Ishikawa (cell line): ENCODE data around the gene ANKRD31.

ENCODE experiments used
- CEBPB ChIP-seq: IDR thresholded peaks from 2 replicates; pipeline ENCODE4 v1.6.1; 2012
- CREB1 ChIP-seq: IDR thresholded peaks from 2 replicates; pipeline ENCODE4 v1.6.1; 2012; ENCODE audit warnings: low read depth
- EGR1 ChIP-seq: IDR thresholded peaks from 2 replicates; pipeline ENCODE4 v1.6.1; 2012
- EP300 ChIP-seq: IDR thresholded peaks from 2 replicates; pipeline ENCODE4 v1.6.1; 2012; ENCODE audit warnings: borderline replicate concordance
- FOXM1 ChIP-seq: IDR thresholded peaks from 2 replicates; pipeline ENCODE4 v1.6.1; 2012; ENCODE audit warnings: low read depth, borderline replicate concordance
- NFIC ChIP-seq: IDR thresholded peaks from 2 replicates; pipeline ENCODE4 v1.6.1; 2012
- RAD21 ChIP-seq: IDR thresholded peaks from 2 replicates; pipeline ENCODE4 v1.6.1; 2012; ENCODE audit warnings: low read depth
- REST ChIP-seq: IDR thresholded peaks from 2 replicates; pipeline ENCODE4 v1.6.1; 2012; ENCODE audit warnings: low read depth, mild to moderate bottlenecking
- TAF1 ChIP-seq: IDR thresholded peaks from 2 replicates; pipeline ENCODE4 v1.6.1; 2012; ENCODE audit warnings: low read depth, mild to moderate bottlenecking
- TCF12 ChIP-seq: IDR thresholded peaks from 2 replicates; pipeline ENCODE4 v1.6.1; 2012; ENCODE audit warnings: low read depth
- TEAD4 ChIP-seq: IDR thresholded peaks from 2 replicates; pipeline ENCODE4 v1.6.1; 2012
- USF1 ChIP-seq: IDR thresholded peaks from 2 replicates; pipeline ENCODE4 v1.6.1; 2012
- YY1 ChIP-seq: IDR thresholded peaks from 2 replicates; pipeline ENCODE4 v1.6.1; 2012; ENCODE audit warnings: low read depth
- ZBTB7A ChIP-seq: IDR thresholded peaks from 2 replicates; pipeline ENCODE4 v1.6.1; 2012; ENCODE audit warnings: low read depth
- TF ChIP-seq, protein P1 (sequence below): IDR thresholded peaks from 2 replicates; pipeline ENCODE4 v1.6.1; 2012

ANKRD31 gene

GRCh38 chr5:75243510-75243909, 6.8 kb upstream of the ANKRD31 start:
- TF ChIP-seq ZBTB7A (no peak), TCF12 (no peak), CEBPB (no peak), EP300 (no peak), TEAD4 (no peak), FOXM1 (no peak)

- TF ChIP-seq, protein P1, sequence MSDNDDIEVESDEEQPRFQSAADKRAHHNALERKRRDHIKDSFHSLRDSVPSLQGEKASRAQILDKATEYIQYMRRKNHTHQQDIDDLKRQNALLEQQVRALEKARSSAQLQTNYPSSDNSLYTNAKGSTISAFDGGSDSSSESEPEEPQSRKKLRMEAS = 0 out of 2 replicates have a peak, but pooled peaks have one; percentile 14
- TF ChIP-seq EP300 = no peak
Measured at GRCh38 chr5:75243100-75243499, 6.4 kb upstream of the ANKRD31 start.

GRCh38 chr5:75242067-75242466, 5.4 kb upstream of the ANKRD31 start:
- peak; percentile 53 for TF ChIP-seq USF1
- TF ChIP-seq TAF1 = no peak

DNA sequence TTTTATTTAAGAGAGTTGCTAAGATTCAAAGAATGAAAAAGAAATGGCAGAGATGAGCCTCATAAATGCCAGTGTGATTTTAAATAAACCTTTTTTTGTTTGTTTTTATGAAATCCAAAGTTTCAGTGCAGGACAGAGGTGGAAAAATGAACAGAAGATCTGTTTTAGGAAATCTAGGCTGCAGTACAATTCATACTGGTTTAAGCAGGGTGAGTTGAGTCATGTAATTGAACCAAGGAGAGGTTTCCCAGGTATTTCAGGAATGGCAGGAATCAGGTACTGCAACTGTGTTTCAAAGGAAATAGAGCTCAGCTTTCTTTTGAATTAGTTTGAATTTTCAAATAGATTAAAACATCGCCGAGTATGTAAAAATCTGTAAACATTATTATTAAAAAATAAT, 3.0 kb upstream of the ANKRD31 start:
- TF ChIP-seq FOXM1 (peak; percentile 84), TEAD4 (peak; percentile 98), CEBPB (peak; percentile 55), TAF1 (no peak), ZBTB7A (no peak), NFIC (no peak), TCF12 (peak; percentile 76), EP300 (peak; percentile 58; the same call in 1 of the 2 replicates), USF1 (no peak), RAD21 (no peak), REST (no peak), CREB1 (no peak), EGR1 (no peak)

GRCh38 chr5:75235711-75236110, 967 bp downstream of the ANKRD31 start:
- TF ChIP-seq CREB1 (no peak), TEAD4 (no peak), CEBPB (no peak), FOXM1 (no peak), USF1 (no peak), YY1 (no peak), REST (no peak), RAD21 (no peak), TCF12 (no peak), ZBTB7A (no peak), TAF1 (no peak), NFIC (no peak), EGR1 (no peak)
- TF ChIP-seq, protein P1 = no peak

- TF ChIP-seq CREB1 (no peak), EGR1 (no peak), NFIC (no peak), ZBTB7A (no peak), TCF12 (no peak), REST (no peak), CEBPB (no peak), TAF1 (no peak), TEAD4 (no peak), USF1 (no peak), EP300 (no peak), RAD21 (no peak), YY1 (no peak), FOXM1 (no peak)
- TF ChIP-seq, protein P1 = no peak
Measured at GRCh38 chr5:75234251-75234650, 2.4 kb downstream of the ANKRD31 start.
